Caco-2 (cell line): ENCODE measurements around the gene ASAP2. TPM values are rescaled to one million over a fixed set of nuclear protein-coding genes. Genes with fewer than 3 reads are reported as not detected.

Experiments
- BruUV-seq: library from RNA; stranded (reverse); fragments of 400-500 nt; replicated peaks from 2 replicates; lab custom pipeline; 2021; lab: Mats Ljungman, UMichigan
- CTCF ChIA-PET: fragments of 300-600 bp; sonication (Branson Sonifier 250); formaldehyde crosslinking; loops from one replicate; lab custom pipeline; 2022; ENCODE audit warnings: antibody characterized with exemption; lab: Charles Lee
- POLR2A ChIA-PET: fragments of 300-600 bp; sonication (Branson Sonifier 250); formaldehyde crosslinking; loops from one replicate; lab custom pipeline; 2022; ENCODE audit warnings: antibody characterized with exemption; lab: Charles Lee
- DNase-seq, 2 experiments: peaks; one replicate each; pipeline versions ENCODE4 v3.0.0 to v3.0.0-alpha.2; 2020 to 2022
- H3K27me3 ChIP-seq: replicated peaks from 2 replicates; pipeline ENCODE4 v1.6.0; 2011; ENCODE audit warnings: low read length; ENCODE audit not compliant: control insufficient read depth, insufficient read depth
- H3K36me3 ChIP-seq: 2 replicates; pipeline ENCODE4 v1.5.1; 2011; ENCODE audit warnings: low read length; ENCODE audit not compliant: control insufficient read depth, insufficient read depth
- H3K4me1 ChIP-seq: fragments of 250-450 bp; sonication (Bioruptor Pico); 2 replicates; pipeline ENCODE4 v1.5.1; 2020; ENCODE audit warnings: mild to moderate bottlenecking
- H3K4me3 ChIP-seq: 2 replicates; pipeline ENCODE4 v1.5.1; 2011; ENCODE audit warnings: low read depth, mild to moderate bottlenecking, control low read depth, low read length
- H3K9me3 ChIP-seq: fragments of 250-450 bp; sonication (Bioruptor Pico); 2 replicates; pipeline ENCODE4 v1.5.1; 2020; ENCODE audit warnings: mild to moderate bottlenecking, moderate library complexity
- H3K27ac Mint-ChIP-seq: one replicate; pipeline ENCODE4 v1.8.0; 2022; ENCODE audit warnings: mixed read lengths; ENCODE audit not compliant: unreplicated experiment
- H3K27me3 Mint-ChIP-seq: one replicate; pipeline ENCODE4 v1.8.0; 2022; ENCODE audit warnings: mixed read lengths; ENCODE audit not compliant: insufficient read depth, unreplicated experiment
- H3K36me3 Mint-ChIP-seq: one replicate; pipeline ENCODE4 v1.8.0; 2022; ENCODE audit warnings: mild to moderate bottlenecking, mixed read lengths; ENCODE audit not compliant: insufficient read depth, unreplicated experiment
- H3K4me1 Mint-ChIP-seq: one replicate; pipeline ENCODE4 v1.8.0; 2022; ENCODE audit warnings: low read depth, mixed read lengths; ENCODE audit not compliant: unreplicated experiment
- H3K4me3 Mint-ChIP-seq: one replicate; pipeline ENCODE4 v1.8.0; 2022; ENCODE audit warnings: mild to moderate bottlenecking, moderate library complexity, mixed read lengths; ENCODE audit not compliant: unreplicated experiment
- H3K9me3 Mint-ChIP-seq: one replicate; pipeline ENCODE4 v1.8.0; 2022; ENCODE audit warnings: mixed read lengths; ENCODE audit not compliant: unreplicated experiment
- intact Hi-C: fragments of 100-400 bp; cut with micrococcal nuclease; formaldehyde crosslinking; loops from one replicate; pipeline ENCODE4 v1.10.0; 2022; ENCODE audit not compliant: unreplicated experiment
- total RNA-seq: library from RNA; stranded (reverse); gene quantifications from 2 replicates; pipeline ENCODE4 v1.2.3, GENCODE V29; 2022
- TF ChIP-seq, protein P1 (sequence below), 2 experiments: fragments of 200-600 bp in 1 of 2; IDR thresholded peaks; 1 replicate in 1 of 2; 2 replicates in 1 of 2; pipeline versions ENCODE4 v1.5.1 to v1.8.0; 2011 to 2022; ENCODE audit warnings: antibody characterized with exemption in 1 of 2, control low read depth in 1 of 2, inconsistent platforms in 1 of 2, low read depth in 1 of 2, low read length in 1 of 2, mild to moderate bottlenecking in 1 of 2, moderate library complexity in 1 of 2; ENCODE audit not compliant: insufficient read depth in 1 of 2, severe bottlenecking in 1 of 2, unreplicated experiment in 1 of 2

The ASAP2 gene
- total RNA-seq, 1 experiment from 2014 or later: 25.6 TPM

DNA sequence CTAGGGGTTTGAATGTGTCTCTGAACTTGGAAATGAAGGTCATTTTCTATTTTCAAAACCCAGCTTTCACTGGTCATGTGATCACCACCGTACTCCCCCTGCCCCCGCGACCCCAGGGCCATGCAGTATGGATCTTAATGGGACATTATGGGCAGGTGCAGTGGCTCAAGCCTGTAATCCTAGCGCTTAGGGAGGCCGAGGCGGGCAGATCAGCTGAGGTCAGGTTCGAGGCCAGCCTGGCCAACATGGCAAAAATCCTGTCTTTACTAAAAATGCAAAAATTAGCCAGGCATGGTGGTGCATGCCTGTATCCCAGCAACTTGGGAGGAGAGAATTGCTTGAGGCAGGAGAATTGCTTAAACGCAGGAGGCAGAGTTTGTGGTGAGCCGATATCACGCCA lies 139.4 kb downstream of the ASAP2 start:
- Mint-ChIP-seq H3K27ac (no peak overlapping the region), H3K27me3 (no peaks in the 10 kb centered on the region), H3K4me3 (no peak overlapping the region), H3K9me3 (no peaks in the 10 kb centered on the region), H3K4me1 (no peaks in the 10 kb centered on the region), H3K36me3 (peaks cover 19% of the 10 kb centered on the region)
- intact Hi-C loops: no loop called here
- Histone ChIP-seq H3K36me3 (peaks cover 2% of the 10 kb centered on the region), H3K27me3 (no peaks in the 10 kb centered on the region), H3K9me3 (no peaks in the 10 kb centered on the region), H3K4me1 (peaks cover 5% of the 10 kb centered on the region; the same call in 1 of the 2 replicates), H3K4me3 (no peak overlapping the region)
- no peak for DNase-seq
- POLR2A ChIA-PET: no interaction called here
- BruUV-seq: no TSS peak
- TF ChIP-seq, protein P1, sequence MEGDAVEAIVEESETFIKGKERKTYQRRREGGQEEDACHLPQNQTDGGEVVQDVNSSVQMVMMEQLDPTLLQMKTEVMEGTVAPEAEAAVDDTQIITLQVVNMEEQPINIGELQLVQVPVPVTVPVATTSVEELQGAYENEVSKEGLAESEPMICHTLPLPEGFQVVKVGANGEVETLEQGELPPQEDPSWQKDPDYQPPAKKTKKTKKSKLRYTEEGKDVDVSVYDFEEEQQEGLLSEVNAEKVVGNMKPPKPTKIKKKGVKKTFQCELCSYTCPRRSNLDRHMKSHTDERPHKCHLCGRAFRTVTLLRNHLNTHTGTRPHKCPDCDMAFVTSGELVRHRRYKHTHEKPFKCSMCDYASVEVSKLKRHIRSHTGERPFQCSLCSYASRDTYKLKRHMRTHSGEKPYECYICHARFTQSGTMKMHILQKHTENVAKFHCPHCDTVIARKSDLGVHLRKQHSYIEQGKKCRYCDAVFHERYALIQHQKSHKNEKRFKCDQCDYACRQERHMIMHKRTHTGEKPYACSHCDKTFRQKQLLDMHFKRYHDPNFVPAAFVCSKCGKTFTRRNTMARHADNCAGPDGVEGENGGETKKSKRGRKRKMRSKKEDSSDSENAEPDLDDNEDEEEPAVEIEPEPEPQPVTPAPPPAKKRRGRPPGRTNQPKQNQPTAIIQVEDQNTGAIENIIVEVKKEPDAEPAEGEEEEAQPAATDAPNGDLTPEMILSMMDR (IDR thresholded peaks at IDR 0.05; ENCODE audit: insufficient read depth in 1 of 2, low read depth in 1 of 2, low read length in 1 of 2, severe bottlenecking in 1 of 2, unreplicated experiment in 1 of 2): no peak
- CTCF ChIA-PET: no interaction called here

DNA sequence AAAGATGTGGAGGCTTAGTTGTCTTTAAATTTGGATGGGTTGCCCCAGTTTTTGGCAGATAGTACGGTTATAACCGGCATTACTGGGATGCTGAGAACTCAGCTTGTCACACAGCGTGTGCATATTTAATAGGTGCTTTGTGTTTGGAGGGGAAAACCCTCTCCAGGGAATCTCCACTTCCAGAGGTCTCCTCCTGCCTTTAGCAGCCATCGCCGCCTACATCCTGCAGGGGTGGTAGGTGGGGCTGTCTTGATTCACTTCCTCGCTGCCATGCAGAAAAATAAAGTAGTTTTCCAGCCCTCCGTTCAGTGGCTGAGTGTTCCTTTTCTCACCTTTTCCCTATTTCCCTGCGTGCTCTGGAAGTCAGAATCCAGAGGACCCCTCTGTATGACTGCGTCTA lies 140.3 kb downstream of the ASAP2 start:
- Mint-ChIP-seq H3K4me1 (no peaks in the 10 kb centered on the region), H3K27me3 (no peaks in the 10 kb centered on the region), H3K27ac (no peak overlapping the region), H3K36me3 (peaks cover 22% of the 10 kb centered on the region), H3K4me3 (no peak overlapping the region), H3K9me3 (no peaks in the 10 kb centered on the region)
- ChIA-PET CTCF (no interaction called here), POLR2A (no interaction called here)
- H3K36me3 ChIP-seq: peaks cover 2% of the 10 kb centered on the region
- H3K9me3 ChIP-seq: no peaks in the 10 kb centered on the region
- H3K4me1 ChIP-seq: peaks cover 5% of the 10 kb centered on the region; the same call in 1 of the 2 replicates
- no peak for DNase-seq
- intact Hi-C loops: no loop called here
- no peaks in the 10 kb centered on the region for H3K27me3 ChIP-seq
- H3K4me3 ChIP-seq: no peak overlapping the region
- TF ChIP-seq, protein P1 (IDR thresholded peaks at IDR 0.05; ENCODE audit: insufficient read depth in 1 of 2, low read depth in 1 of 2, low read length in 1 of 2, severe bottlenecking in 1 of 2, unreplicated experiment in 1 of 2): no peak
- no TSS peak for BruUV-seq

DNA sequence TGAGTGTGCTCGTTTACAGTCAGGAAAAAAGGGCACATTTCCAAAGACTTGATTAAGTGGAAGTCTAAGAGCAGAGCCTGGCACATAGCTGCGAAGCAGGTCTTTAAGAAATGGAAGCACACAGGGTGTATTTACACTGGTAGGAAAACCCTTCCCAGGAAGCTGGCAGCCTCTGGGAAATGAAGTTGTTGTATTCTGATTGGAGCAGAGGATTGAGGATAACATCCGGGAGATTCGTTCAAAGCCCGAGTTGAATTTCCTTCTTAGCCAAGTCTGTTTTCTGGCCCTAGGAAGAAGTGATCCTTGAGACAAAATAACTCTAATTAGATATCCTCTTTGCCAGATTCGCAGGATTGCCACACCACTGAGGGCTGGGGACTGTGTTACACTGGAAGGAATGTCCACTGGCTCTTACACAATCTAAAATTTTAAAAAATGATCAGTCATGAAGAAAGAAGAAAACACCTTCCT lies 140.8 kb downstream of the ASAP2 start:
- POLR2A ChIA-PET: no interaction called here
- BruUV-seq: no TSS peak

More for the DNA sequence above, 140.8 kb downstream of the ASAP2 start:
- H3K4me1 Mint-ChIP-seq: no peaks in the 10 kb centered on the region
- H3K4me3 Mint-ChIP-seq: no peak overlapping the region
- peaks cover 2% of the 10 kb centered on the region for H3K36me3 ChIP-seq
- no peaks in the 10 kb centered on the region for H3K9me3 ChIP-seq
- intact Hi-C loops: no loop called here
- H3K27me3 Mint-ChIP-seq: no peaks in the 10 kb centered on the region
- no peaks in the 10 kb centered on the region for H3K27me3 ChIP-seq
- no peaks in the 10 kb centered on the region for H3K9me3 Mint-ChIP-seq
- H3K4me3 ChIP-seq: no peak overlapping the region
- TF ChIP-seq, protein P1 (IDR thresholded peaks at IDR 0.05; ENCODE audit: insufficient read depth in 1 of 2, low read depth in 1 of 2, low read length in 1 of 2, severe bottlenecking in 1 of 2, unreplicated experiment in 1 of 2): no peak
- no peak for DNase-seq
- no peak overlapping the region for H3K27ac Mint-ChIP-seq
- peaks cover 5% of the 10 kb centered on the region; the same call in 1 of the 2 replicates for H3K4me1 ChIP-seq
- CTCF ChIA-PET: no interaction called here
- peaks cover 22% of the 10 kb centered on the region for H3K36me3 Mint-ChIP-seq
